ENCODE results near the gene RBM33.

Gene RBM33

GRCh38 chr7:155738104-155738503 lies 93.6 kb downstream of the RBM33 start:
- no peak overlapping the region for H3K4me3 ChIP-seq (ENCODE audit: control insufficient read depth, low read depth, low read length)
- no peak for DNase-seq (ENCODE audit: low read depth)
- no peak for TF ChIP-seq CTCF (IDR thresholded peaks at IDR 0.05; ENCODE audit: control insufficient read depth, insufficient read depth, low read depth, low read length, missing control alignments)

GRCh38 chr7:155738652-155739537 lies 94.4 kb downstream of the RBM33 start:
- peak; percentile 52 for DNase-seq (ENCODE audit: low read depth)
- H3K4me3 ChIP-seq (ENCODE audit: control insufficient read depth, low read depth, low read length), result no peak overlapping the region
- TF ChIP-seq CTCF (IDR thresholded peaks at IDR 0.05; ENCODE audit: control insufficient read depth, insufficient read depth, low read depth, low read length, missing control alignments), result peak; percentile 77

- no peak for TF ChIP-seq CTCF (IDR thresholded peaks at IDR 0.05; ENCODE audit: control insufficient read depth, insufficient read depth, low read depth, low read length, missing control alignments)
- no peak for DNase-seq (ENCODE audit: low read depth)
- H3K4me3 ChIP-seq (ENCODE audit: control insufficient read depth, low read depth, low read length), result no peak overlapping the region
These were observed 95.2 kb downstream of the RBM33 start for GRCh38 chr7:155739538-155740143.

GRCh38 chr7:155741082-155741481 lies 96.6 kb downstream of the RBM33 start:
- TF ChIP-seq CTCF (IDR thresholded peaks at IDR 0.05; ENCODE audit: control insufficient read depth, insufficient read depth, low read depth, low read length, missing control alignments), result no peak
- H3K4me3 ChIP-seq (ENCODE audit: control insufficient read depth, low read depth, low read length), result no peak overlapping the region
- no peak for DNase-seq (ENCODE audit: low read depth)

- DNase-seq (ENCODE audit: low read depth), result no peak
- no peak for TF ChIP-seq CTCF (IDR thresholded peaks at IDR 0.05; ENCODE audit: control insufficient read depth, insufficient read depth, low read depth, low read length, missing control alignments)
- no peak overlapping the region for H3K4me3 ChIP-seq (ENCODE audit: control insufficient read depth, low read depth, low read length)
These were observed 97.3 kb downstream of the RBM33 start for GRCh38 chr7:155741805-155742204.

GRCh38 chr7:155743177-155743576 lies 98.7 kb downstream of the RBM33 start:
- no peak for TF ChIP-seq CTCF (IDR thresholded peaks at IDR 0.05; ENCODE audit: control insufficient read depth, insufficient read depth, low read depth, low read length, missing control alignments)
- DNase-seq (ENCODE audit: low read depth), result no peak
- no peak overlapping the region for H3K4me3 ChIP-seq (ENCODE audit: control insufficient read depth, low read depth, low read length)
